Measurements from ENCODE around the gene HELT.

The HELT gene

DNA sequence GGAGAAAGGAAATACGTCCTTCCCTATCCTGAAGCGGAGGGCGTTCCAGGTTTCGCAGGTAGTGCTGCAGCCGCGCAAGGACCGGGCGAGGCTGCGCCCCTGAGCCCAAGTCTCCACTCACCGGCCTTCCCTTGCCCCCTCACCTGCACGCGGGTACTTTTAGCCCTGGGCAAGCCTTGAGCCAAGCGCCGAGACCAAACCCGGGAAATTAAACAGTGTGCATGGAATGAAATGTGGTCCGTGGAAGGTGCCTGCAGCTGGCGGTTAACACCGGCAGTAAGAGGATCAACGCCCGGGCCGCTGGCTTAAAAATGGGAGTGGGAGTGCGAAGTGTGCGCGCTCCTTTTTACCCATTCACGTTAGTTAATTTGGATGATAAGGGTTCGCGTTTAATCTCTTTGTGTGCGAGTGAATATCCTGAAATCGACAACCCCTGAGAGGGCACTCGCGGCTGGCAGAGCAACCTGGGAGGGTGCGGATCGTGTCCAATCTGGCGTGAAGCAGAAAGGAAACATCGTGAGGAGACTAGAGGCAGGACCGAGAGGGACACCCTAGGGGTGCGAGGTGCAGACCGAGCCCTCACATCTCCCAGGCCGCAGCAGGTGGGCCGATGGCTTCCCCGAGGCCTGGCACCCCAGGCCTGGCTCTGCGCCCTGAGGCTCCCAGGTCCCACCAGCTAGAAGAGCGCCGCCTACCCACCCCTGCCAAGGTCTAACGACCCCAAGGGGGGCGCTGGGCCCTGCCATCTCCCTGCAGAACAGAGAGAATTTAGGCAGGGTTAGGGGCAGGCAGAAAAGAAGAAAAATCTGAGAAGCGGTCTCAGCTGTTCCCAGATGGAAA lies 2.0 kb upstream of the HELT start:
- Histone ChIP-seq H3K4me1 (ENCODE audit: insufficient read depth, low read length) (peaks cover 6% of the 10 kb centered on the region), H3K9me3 (ENCODE audit: control insufficient read depth, insufficient read depth, low read length) (no peaks in the 10 kb centered on the region), H3K36me3 (ENCODE audit: insufficient read depth, low read length) (no peaks in the 10 kb centered on the region), H3K9ac (ENCODE audit: low read depth, low read length) (peak overlapping the region; percentile 31; the same call in 1 of the 2 replicates)

DNA sequence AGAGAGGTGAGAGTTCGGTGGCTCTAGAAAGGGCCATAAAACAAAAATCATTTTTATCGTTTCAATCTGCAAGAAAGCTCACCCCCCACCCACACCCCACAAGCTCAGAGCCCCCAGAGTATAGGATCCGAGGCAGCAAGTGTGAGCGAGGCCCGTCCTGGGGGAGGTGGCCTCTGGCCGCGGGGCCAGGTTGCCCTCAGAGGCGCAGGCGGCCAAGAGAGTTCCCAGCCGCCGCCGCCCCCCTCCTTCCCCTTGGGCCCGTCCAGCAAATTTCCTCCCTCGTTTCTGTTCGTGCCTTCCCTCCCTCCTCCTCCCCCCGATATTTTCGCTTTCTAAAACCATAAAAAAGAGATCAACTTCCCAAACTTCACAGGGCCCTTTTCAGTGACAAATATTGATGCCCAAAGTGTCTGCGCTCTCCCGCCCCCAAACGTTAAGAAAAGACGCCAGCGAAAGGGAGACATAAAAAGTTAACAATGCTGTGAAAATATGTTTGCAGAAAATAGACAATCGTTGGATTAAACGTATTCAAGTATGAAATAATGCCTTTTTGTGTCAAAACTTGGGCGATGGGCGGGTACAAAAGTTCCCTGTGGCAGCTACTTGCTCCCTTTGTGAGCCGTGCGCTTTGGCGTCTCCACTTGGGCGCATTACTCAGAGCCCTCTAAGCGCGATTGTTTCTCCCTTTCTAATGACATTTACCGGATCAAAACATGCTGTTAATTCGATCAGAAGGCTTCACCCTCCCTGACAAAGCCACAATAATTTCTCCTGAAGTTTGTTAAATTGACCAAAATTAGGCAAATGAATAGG lies 1.1 kb upstream of the HELT start:
- Histone ChIP-seq H3K9ac (ENCODE audit: low read depth, low read length) (peak overlapping the region; percentile 31; the same call in 1 of the 2 replicates), H3K9me3 (ENCODE audit: control insufficient read depth, insufficient read depth, low read length) (no peaks in the 10 kb centered on the region), H3K4me1 (ENCODE audit: insufficient read depth, low read length) (peaks cover 6% of the 10 kb centered on the region), H3K36me3 (ENCODE audit: insufficient read depth, low read length) (no peaks in the 10 kb centered on the region)

DNA sequence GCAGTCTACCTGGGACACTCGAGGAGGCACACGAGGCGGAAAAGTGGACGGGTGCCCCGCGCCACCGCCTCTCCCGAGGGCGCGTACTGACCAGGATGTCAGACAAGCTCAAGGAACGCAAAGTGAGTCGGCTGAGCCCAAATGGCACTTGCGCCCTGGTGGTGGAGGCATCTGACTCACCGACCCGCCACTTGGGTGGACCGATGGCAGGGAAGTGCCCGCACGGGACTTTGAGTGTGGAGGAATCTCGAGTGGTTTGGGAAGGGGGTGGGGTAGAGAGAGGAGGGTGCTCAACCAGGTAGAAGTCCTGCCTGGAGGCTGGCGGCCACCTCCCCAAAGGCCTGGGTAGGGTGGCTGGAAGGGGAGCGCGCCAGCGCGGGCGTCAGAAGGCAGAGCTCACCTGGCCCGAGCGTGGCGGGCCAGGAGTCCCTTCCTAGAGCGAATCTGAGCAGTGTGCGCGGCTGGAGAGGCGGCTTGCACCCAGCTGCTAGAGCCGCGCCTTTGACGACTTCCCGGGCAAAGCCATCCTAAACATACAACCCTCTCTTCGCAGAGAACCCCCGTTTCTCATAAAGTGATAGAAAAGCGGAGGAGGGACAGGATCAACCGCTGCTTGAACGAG lies 655 bp downstream of the HELT start:
- H3K9me3 ChIP-seq (ENCODE audit: control insufficient read depth, insufficient read depth, low read length) = no peaks in the 10 kb centered on the region
- no peaks in the 10 kb centered on the region for H3K36me3 ChIP-seq (ENCODE audit: insufficient read depth, low read length)
- H3K4me1 ChIP-seq (ENCODE audit: insufficient read depth, low read length) = no peaks in the 10 kb centered on the region; the same call in 1 of the 2 replicates
- peak overlapping the region; percentile 46; the same call in 1 of the 2 replicates for H3K9ac ChIP-seq (ENCODE audit: low read depth, low read length)

DNA sequence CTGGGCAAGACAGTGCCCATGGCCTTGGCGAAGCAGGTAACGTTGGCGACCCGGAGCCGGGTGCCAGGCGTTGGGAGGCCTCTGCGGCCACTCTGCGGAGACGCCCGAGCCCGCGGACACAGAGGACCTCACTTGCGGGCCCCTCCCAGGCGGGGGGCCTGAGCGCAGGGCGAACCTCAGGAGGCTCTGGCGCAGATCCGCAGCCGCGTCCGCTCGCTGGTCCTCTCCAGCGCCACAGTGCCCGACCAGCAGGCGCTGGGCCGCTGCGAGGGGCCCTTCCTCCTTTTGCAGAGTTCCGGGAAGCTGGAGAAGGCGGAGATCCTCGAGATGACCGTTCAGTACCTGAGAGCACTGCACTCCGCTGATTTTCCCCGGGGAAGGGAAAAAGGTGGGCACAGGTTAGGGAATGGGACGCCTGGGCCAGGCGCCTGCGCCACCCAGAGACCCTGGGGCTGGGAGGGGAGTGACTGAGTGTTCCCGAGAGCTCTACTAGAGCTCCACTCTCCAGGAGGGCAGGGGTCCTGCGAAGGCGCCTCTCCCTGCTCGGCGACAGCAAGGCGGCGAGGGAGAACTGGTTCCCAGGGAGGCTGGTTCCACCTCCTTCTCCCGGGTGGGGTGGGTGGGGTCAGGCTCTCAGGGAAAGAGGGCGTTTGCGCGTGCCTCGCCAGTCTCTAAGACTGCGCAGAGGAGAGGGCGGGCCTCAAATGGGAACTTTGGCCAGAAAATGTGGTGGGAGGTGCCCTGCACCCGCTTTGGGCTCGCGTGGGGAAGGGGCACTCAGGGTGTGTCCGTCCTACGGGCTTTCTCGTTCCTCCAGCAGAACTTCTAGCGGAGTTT lies 1.4 kb downstream of the HELT start:
- H3K4me1 ChIP-seq (ENCODE audit: insufficient read depth, low read length) = no peaks in the 10 kb centered on the region; the same call in 1 of the 2 replicates

DNA sequence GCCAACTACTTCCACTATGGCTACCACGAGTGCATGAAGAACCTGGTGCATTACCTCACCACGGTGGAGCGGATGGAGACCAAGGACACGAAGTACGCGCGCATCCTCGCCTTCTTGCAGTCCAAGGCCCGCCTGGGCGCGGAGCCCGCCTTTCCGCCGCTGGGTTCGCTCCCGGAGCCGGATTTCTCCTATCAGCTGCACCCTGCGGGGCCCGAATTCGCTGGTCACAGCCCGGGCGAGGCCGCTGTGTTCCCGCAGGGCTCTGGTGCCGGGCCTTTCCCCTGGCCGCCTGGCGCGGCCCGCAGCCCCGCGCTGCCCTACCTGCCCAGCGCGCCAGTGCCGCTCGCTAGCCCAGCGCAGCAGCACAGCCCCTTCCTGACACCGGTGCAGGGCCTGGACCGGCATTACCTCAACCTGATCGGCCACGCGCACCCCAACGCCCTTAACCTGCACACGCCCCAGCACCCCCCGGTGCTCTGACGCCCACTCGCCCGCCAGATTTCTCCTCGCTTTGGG lies 2.1 kb downstream of the HELT start:
- Histone ChIP-seq H3K9me3 (ENCODE audit: control insufficient read depth, insufficient read depth, low read length) (no peaks in the 10 kb centered on the region), H3K36me3 (ENCODE audit: insufficient read depth, low read length) (no peaks in the 10 kb centered on the region), H3K4me1 (ENCODE audit: insufficient read depth, low read length) (no peaks in the 10 kb centered on the region; the same call in 1 of the 2 replicates), H3K9ac (ENCODE audit: low read depth, low read length) (peak overlapping the region; percentile 46)

More for the DNA sequence above, 1.4 kb downstream of the HELT start:
- Histone ChIP-seq H3K9ac (ENCODE audit: low read depth, low read length) (peak overlapping the region; percentile 46; the same call in 1 of the 2 replicates), H3K36me3 (ENCODE audit: insufficient read depth, low read length) (no peaks in the 10 kb centered on the region), H3K9me3 (ENCODE audit: control insufficient read depth, insufficient read depth, low read length) (no peaks in the 10 kb centered on the region)

DNA sequence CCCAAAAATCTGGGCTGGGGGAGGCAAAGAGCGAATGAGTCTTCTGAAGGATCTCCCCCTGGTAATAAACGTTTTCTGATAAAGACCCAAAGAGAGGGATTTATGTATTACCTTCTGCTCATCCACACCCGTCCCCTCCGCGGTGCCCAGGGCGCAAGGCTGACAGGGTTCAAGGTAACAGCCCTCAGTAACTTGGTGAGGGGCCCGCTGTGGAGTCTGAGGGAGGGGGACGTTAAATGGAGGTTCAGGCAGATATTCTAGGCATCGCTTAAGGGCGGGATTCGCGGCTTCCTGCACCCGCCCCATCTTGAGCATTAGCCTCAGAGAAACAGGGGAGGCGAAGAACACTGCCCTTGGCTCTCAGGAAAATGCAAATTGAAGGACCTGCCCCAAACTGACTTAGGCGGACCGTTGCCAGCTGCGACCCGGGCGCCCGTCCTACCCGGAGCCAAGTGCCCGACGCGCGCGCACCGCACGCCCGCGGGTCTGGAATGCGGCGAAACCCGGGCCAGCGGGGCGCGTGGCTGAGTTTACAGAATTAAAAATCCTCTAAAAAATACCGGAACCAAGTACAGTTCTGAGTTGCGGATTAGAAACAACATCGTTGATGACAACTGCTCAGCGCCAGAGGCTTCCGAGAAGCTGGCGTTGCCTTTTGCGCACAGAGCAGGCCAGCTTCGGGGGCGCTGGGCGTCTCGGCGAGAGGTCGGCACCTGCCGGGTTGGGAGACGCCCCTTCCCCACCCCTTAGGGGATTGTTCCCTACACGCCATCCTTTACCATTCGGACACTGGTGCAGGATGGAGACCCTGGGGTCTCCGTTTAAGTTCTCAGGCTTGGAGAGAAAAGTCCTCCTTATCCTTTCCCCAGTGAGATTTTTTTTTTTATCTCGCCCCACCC lies 2.8 kb downstream of the HELT start:
- Histone ChIP-seq H3K9ac (ENCODE audit: low read depth, low read length) (peak overlapping the region; percentile 46), H3K4me1 (ENCODE audit: insufficient read depth, low read length) (no peaks in the 10 kb centered on the region; the same call in 1 of the 2 replicates), H3K9me3 (ENCODE audit: control insufficient read depth, insufficient read depth, low read length) (no peaks in the 10 kb centered on the region), H3K36me3 (ENCODE audit: insufficient read depth, low read length) (no peaks in the 10 kb centered on the region)

DNA sequence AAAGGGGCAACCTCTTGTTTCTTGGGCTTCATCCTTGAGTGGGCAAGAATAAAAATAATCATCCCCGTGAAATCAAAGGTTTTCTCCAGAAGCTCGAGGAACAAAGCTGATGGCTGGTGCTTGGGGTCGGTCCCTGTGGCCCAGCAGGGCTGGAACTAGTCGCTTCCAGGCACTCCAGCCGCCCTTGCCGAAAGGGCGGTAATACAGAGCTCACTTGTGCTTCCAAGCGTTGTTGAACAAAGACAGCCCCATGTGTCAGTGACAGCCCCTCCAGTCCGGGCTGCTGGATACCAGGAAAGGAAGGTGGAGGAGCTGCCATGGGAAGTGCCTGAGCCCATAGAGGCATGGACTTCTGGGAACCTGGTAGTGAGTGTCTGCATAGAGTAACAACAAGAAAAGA lies 5.2 kb downstream of the HELT start:
- Histone ChIP-seq H3K4me1 (ENCODE audit: insufficient read depth, low read length) (no peaks in the 10 kb centered on the region; the same call in 1 of the 2 replicates), H3K9ac (ENCODE audit: low read depth, low read length) (no peak overlapping the region), H3K9me3 (ENCODE audit: control insufficient read depth, insufficient read depth, low read length) (no peaks in the 10 kb centered on the region), H3K36me3 (ENCODE audit: insufficient read depth, low read length) (no peaks in the 10 kb centered on the region)

DNA sequence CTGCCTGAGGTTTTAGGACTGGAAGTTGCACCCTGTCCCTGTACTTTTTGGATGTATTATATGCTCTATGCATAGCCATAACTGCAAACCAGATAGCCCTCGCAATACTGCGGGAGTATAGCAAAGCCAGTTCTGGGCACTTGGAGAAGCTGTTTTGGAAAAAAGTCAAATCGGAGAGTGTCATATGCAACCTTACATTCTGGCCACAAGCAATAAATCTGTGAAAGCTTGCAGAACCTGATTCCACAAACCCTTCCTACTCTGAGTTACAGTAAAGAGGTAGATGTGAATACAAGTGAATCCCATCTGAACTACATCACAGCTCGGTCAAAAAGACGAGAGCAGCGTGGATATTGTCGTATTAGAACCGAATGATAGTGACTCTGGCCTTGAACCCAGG lies 10.3 kb downstream of the HELT start:
- H3K9ac ChIP-seq (ENCODE audit: low read depth, low read length) = no peak overlapping the region
- H3K36me3 ChIP-seq (ENCODE audit: insufficient read depth, low read length) = no peaks in the 10 kb centered on the region
- H3K4me1 ChIP-seq (ENCODE audit: insufficient read depth, low read length) = no peaks in the 10 kb centered on the region
- no peaks in the 10 kb centered on the region for H3K9me3 ChIP-seq (ENCODE audit: control insufficient read depth, insufficient read depth, low read length)

DNA sequence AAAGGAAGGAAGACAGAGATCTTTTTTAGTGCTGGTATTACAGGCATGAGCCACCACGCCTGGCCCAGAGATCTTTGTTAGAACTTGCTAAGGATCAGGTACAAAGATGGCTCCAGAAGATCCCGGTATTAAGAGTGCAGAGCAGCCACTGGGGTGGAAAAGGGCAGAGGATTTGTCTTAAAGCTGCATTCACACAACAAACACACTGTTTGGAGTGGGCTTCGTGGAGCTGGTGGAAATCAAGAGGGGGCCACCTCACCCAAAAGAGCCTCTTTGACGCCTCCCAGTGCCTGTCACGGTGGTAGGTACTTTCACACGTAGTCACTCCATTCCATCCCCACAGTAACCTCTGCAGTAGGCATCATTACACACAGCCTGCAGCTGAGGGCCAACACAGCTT lies 13.3 kb downstream of the HELT start:
- H3K9me3 ChIP-seq (ENCODE audit: control insufficient read depth, insufficient read depth, low read length) = no peaks in the 10 kb centered on the region

DNA sequence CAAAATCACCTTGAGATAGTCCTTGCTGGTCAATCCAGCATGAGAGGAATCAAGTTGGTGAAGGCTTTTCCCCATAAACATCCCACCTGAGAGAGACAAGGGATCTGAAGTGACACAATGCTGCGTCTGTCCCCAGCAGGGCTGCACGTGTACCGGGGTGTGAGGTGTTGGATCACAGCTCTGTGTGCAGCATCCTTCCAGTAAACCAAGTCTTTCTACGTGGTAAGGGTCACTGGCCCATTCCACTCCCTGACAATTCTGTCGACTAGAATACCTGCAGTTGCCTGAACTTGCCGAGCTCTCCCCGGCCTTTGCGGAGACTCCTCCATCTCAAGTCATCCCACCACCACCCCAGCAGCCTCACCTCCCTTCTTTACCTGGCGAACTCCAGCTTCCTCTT lies 14.8 kb downstream of the HELT start:
- Histone ChIP-seq H3K4me1 (ENCODE audit: insufficient read depth, low read length) (no peaks in the 10 kb centered on the region), H3K36me3 (ENCODE audit: insufficient read depth, low read length) (no peaks in the 10 kb centered on the region), H3K9me3 (ENCODE audit: control insufficient read depth, insufficient read depth, low read length) (no peaks in the 10 kb centered on the region), H3K9ac (ENCODE audit: low read depth, low read length) (no peak overlapping the region)

More for the DNA sequence above, 13.3 kb downstream of the HELT start:
- H3K4me1 ChIP-seq (ENCODE audit: insufficient read depth, low read length) = no peaks in the 10 kb centered on the region
- no peak overlapping the region for H3K9ac ChIP-seq (ENCODE audit: low read depth, low read length)
- H3K36me3 ChIP-seq (ENCODE audit: insufficient read depth, low read length) = no peaks in the 10 kb centered on the region

DNA sequence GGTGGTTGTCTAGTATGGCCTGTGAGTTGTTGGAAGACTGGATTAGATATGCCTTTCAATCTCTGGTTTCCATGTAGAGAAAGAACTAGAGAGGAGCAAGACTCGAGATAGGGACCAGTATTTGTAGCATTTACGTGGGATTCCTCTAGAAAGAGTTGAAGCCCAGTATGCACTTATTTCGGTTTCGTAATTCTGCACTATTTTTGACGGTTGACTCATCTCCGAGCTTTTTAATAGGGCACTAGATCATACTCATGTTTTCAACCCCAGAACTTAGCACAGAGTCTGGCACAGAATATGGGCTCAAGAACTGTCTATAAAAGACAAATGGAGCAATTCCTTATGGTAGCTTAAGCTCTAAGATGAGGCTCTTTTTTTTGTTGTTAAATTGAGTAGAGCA lies 15.7 kb downstream of the HELT start:
- no peak overlapping the region for H3K9ac ChIP-seq (ENCODE audit: low read depth, low read length)
- no peaks in the 10 kb centered on the region for H3K4me1 ChIP-seq (ENCODE audit: insufficient read depth, low read length)
- H3K36me3 ChIP-seq (ENCODE audit: insufficient read depth, low read length) = no peaks in the 10 kb centered on the region
- H3K9me3 ChIP-seq (ENCODE audit: control insufficient read depth, insufficient read depth, low read length) = no peaks in the 10 kb centered on the region

DNA sequence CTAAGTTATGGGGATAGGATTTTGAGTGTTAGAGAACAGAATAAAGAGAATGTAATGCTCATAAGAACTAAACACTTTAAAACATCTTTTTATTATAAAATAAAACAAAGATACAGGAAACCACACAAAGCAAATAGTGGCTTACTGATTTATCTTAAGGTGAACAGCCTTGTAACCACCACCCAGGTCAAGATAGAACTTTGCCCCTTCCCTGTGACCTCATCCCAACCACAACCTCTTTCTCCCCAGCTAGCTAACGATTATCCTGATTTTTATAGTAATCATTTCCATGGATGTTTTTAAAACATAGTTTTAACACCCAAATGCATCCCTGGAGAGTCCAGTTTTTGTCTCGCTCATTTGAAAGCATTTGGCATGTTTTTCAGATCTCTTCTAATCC lies 17.0 kb downstream of the HELT start:
- no peak overlapping the region for H3K9ac ChIP-seq (ENCODE audit: low read depth, low read length)
- H3K4me1 ChIP-seq (ENCODE audit: insufficient read depth, low read length) = no peaks in the 10 kb centered on the region

DNA sequence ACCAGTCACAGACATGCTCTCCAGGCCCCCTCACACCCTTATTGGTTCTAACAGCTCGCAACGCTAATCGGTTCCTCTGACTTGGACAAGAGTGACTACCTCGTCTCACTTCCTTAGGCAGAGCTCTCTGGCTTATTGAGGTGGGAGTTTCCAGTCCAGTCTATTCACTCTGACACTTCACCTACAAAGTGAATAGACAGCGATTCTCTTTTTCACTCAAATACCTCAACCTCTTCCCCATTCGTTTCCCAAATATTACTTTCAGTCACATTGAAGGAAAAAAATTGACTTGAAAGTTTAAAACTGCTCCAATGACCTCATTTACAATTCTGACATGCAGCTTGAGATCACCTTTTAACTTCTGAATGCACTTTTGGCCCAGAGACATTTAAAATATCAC lies 17.7 kb downstream of the HELT start:
- no peaks in the 10 kb centered on the region for H3K9me3 ChIP-seq (ENCODE audit: control insufficient read depth, insufficient read depth, low read length)
- no peaks in the 10 kb centered on the region for H3K36me3 ChIP-seq (ENCODE audit: insufficient read depth, low read length)
- no peak overlapping the region for H3K9ac ChIP-seq (ENCODE audit: low read depth, low read length)
- peaks cover 4% of the 10 kb centered on the region; the same call in 1 of the 2 replicates for H3K4me1 ChIP-seq (ENCODE audit: insufficient read depth, low read length)

More for the DNA sequence above, 17.0 kb downstream of the HELT start:
- Histone ChIP-seq H3K9me3 (ENCODE audit: control insufficient read depth, insufficient read depth, low read length) (no peaks in the 10 kb centered on the region), H3K36me3 (ENCODE audit: insufficient read depth, low read length) (no peaks in the 10 kb centered on the region)

Measured in ES-I3 (cell line).